ENCODE measurements around the gene SLC25A10.

Gene SLC25A10

GRCh38 chr17:81708739-81709185, 3.3 kb upstream of the SLC25A10 start:
- in situ Hi-C loops (cut with HindIII; ENCODE audit: low sequenced_read_pairs): no loop called here
- TF ChIP-seq, protein P1, sequence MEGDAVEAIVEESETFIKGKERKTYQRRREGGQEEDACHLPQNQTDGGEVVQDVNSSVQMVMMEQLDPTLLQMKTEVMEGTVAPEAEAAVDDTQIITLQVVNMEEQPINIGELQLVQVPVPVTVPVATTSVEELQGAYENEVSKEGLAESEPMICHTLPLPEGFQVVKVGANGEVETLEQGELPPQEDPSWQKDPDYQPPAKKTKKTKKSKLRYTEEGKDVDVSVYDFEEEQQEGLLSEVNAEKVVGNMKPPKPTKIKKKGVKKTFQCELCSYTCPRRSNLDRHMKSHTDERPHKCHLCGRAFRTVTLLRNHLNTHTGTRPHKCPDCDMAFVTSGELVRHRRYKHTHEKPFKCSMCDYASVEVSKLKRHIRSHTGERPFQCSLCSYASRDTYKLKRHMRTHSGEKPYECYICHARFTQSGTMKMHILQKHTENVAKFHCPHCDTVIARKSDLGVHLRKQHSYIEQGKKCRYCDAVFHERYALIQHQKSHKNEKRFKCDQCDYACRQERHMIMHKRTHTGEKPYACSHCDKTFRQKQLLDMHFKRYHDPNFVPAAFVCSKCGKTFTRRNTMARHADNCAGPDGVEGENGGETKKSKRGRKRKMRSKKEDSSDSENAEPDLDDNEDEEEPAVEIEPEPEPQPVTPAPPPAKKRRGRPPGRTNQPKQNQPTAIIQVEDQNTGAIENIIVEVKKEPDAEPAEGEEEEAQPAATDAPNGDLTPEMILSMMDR (IDR thresholded peaks at IDR 0.05; ENCODE audit: low read depth, low read length): no peak
- no peak for DNase-seq (ENCODE audit: low read depth, low spot score)
- no peak overlapping the region for H3K4me3 ChIP-seq (ENCODE audit: low read depth, low read length)

DNA sequence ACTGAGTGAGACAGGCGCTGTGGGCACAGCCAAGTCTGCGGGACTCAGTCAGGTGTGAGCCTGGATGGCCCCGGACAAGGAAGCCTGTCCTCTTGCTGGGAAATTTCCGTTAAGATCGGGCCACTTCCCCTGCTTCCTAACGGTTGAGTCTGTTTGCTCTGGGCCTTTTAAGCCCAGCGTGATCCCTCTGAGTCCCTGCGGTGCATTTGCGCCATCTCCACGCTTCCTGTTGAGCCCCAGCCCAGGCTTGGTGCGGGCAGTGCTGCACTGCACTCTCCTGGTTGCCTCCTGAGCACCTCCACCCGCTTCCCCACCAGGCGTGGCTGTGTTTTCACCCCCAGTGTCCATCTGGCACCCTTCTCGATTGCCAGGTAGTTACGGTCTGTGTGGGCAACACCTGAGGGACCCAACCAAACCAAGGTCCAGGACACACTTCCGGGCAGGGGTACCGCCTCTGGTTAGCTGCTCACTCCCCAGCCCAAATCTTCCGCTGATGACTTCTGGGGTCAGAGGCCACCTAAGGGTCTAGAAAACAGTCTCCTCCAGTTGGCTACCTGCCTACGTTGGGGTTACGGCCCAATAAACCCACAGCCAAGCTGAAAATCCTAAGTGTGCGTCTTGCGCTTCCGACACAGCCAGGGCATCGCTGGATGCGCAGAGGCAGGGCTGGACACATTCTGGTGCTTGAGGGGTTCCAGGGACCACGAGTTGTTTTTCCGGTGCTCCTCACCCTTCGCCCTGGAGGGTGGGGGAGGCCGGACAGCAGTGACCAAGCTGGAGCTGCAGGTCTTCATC, 1.4 kb upstream of the SLC25A10 start:
- DNase-seq (ENCODE audit: low read depth, low spot score): no peak
- TF ChIP-seq, protein P1 (IDR thresholded peaks at IDR 0.05; ENCODE audit: low read depth, low read length): no peak
- H3K4me3 ChIP-seq (ENCODE audit: low read depth, low read length): no peak overlapping the region
- in situ Hi-C loops (cut with HindIII; ENCODE audit: low sequenced_read_pairs): no loop called here

GRCh38 chr17:81712468-81713003, 452 bp downstream of the SLC25A10 start:
- peak overlapping the region; percentile 49 for H3K4me3 ChIP-seq (ENCODE audit: low read depth, low read length)
- in situ Hi-C loops (cut with HindIII; ENCODE audit: low sequenced_read_pairs): no loop called here
- TF ChIP-seq, protein P1 (IDR thresholded peaks at IDR 0.05; ENCODE audit: low read depth, low read length): peak; percentile 7
- no peak for DNase-seq (ENCODE audit: low read depth, low spot score)

DNA sequence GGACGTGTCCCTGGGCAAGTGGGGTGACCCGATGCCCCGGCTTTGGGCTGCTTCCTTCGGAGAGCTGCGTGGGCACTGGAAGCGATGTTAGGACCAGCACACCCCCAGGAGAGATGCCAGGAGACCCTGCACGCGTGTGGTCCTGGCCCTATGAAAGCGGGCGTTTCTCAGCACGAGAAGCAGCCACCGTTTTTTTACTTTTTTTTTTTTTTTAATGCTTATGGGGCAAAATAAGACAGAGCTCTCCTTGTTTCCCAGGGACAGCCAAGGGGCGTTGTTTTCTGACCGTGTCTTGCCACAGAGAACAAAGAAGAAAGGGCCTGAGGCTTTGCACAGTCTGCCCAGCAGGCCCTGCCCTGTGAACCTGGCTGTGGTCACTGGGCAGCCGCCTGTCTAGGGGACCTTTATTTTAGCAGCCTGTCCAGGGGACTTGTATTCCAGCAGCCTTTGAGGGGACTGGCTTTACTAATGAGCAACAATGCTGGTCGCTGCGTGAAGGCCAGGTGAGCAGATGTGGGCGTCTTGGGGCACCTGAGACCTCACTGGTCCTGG, 996 bp downstream of the SLC25A10 start:
- TF ChIP-seq, protein P1 (IDR thresholded peaks at IDR 0.05; ENCODE audit: low read depth, low read length): no peak
- no peak for DNase-seq (ENCODE audit: low read depth, low spot score)
- in situ Hi-C loops (cut with HindIII; ENCODE audit: low sequenced_read_pairs): no loop called here
- peak overlapping the region; percentile 49 for H3K4me3 ChIP-seq (ENCODE audit: low read depth, low read length)

DNA sequence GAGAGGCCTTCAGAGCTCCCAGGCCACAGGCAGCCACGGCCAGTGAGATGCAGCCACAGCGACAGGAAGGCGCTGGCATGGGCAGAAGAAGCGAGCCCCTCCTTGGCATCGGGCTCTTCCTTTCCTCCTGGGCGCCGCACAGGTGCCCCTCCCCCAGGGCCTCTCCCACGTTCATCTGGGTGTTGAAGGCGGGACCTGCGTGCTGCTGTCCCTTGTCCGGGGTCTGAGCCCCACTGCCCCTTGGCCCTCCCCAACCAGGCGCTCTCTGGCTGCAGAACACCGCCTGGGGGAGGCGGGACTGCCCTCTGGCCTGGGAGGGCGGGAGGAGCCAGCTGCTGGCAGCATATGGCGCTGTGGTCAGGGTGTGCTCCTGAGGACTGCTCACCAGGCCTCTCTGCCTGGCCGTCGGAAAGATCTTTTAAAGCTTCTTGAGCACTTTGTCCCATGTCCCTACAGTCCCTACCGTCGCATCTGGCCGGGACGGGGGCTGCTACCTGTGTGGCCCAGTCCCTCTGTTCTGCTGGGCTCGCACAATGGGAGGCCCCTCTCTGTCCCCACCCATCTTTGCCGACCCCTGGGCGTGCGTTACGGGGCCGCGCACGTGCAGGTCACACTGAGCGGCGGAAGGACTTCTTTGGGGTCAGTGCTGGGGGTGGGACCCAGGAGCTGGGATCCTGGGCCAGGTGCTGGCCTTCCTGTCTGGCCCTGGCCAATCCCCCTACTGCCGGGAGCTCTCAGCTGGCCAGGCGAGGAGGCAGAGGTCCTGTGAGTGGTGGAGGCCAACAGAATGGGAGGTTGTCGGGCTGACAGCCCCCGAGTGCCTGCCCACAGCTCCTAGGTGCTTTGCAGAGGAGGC, 1.7 kb downstream of the SLC25A10 start:
- DNase-seq (ENCODE audit: low read depth, low spot score): no peak
- H3K4me3 ChIP-seq (ENCODE audit: low read depth, low read length): peak overlapping the region; percentile 49
- in situ Hi-C loops (cut with HindIII; ENCODE audit: low sequenced_read_pairs): no loop called here
- TF ChIP-seq, protein P1 (IDR thresholded peaks at IDR 0.05; ENCODE audit: low read depth, low read length): no peak

GRCh38 chr17:81714412-81715106, 2.5 kb downstream of the SLC25A10 start:
- no peak for DNase-seq (ENCODE audit: low read depth, low spot score)
- H3K4me3 ChIP-seq (ENCODE audit: low read depth, low read length): no peak overlapping the region
- TF ChIP-seq, protein P1 (IDR thresholded peaks at IDR 0.05; ENCODE audit: low read depth, low read length): no peak
- in situ Hi-C loops (cut with HindIII; ENCODE audit: low sequenced_read_pairs): no loop called here
